ENCODE data around the gene SLC4A11.

DNA sequence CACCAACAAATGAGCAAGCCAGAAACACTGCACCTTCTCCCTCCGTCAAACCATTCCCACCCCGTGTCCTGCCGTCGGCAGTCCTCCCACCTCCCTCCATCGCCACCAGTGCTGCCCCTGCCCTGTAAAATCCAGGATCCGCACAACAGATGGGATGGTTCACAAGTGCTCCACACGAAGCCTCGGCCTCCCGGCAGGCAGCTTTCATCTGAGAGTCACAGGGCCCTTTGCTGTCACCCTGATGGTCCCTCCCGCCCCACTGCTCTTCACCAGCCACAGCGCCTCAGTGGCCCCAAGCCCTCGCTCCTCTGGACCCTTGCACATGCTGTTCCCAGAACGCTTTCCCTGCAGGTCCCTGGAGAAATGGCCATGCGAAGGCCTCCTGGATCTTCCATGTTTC is 12.1 kb downstream of the SLC4A11 start:
- TF ChIP-seq, protein P1, sequence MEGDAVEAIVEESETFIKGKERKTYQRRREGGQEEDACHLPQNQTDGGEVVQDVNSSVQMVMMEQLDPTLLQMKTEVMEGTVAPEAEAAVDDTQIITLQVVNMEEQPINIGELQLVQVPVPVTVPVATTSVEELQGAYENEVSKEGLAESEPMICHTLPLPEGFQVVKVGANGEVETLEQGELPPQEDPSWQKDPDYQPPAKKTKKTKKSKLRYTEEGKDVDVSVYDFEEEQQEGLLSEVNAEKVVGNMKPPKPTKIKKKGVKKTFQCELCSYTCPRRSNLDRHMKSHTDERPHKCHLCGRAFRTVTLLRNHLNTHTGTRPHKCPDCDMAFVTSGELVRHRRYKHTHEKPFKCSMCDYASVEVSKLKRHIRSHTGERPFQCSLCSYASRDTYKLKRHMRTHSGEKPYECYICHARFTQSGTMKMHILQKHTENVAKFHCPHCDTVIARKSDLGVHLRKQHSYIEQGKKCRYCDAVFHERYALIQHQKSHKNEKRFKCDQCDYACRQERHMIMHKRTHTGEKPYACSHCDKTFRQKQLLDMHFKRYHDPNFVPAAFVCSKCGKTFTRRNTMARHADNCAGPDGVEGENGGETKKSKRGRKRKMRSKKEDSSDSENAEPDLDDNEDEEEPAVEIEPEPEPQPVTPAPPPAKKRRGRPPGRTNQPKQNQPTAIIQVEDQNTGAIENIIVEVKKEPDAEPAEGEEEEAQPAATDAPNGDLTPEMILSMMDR (IDR thresholded peaks at IDR 0.05; ENCODE audit: insufficient read depth, low read length): no peak
- no peak for TF ChIP-seq POLR2AphosphoS5 (IDR thresholded peaks at IDR 0.05; ENCODE audit: low read depth)
- TF ChIP-seq, protein P2, sequence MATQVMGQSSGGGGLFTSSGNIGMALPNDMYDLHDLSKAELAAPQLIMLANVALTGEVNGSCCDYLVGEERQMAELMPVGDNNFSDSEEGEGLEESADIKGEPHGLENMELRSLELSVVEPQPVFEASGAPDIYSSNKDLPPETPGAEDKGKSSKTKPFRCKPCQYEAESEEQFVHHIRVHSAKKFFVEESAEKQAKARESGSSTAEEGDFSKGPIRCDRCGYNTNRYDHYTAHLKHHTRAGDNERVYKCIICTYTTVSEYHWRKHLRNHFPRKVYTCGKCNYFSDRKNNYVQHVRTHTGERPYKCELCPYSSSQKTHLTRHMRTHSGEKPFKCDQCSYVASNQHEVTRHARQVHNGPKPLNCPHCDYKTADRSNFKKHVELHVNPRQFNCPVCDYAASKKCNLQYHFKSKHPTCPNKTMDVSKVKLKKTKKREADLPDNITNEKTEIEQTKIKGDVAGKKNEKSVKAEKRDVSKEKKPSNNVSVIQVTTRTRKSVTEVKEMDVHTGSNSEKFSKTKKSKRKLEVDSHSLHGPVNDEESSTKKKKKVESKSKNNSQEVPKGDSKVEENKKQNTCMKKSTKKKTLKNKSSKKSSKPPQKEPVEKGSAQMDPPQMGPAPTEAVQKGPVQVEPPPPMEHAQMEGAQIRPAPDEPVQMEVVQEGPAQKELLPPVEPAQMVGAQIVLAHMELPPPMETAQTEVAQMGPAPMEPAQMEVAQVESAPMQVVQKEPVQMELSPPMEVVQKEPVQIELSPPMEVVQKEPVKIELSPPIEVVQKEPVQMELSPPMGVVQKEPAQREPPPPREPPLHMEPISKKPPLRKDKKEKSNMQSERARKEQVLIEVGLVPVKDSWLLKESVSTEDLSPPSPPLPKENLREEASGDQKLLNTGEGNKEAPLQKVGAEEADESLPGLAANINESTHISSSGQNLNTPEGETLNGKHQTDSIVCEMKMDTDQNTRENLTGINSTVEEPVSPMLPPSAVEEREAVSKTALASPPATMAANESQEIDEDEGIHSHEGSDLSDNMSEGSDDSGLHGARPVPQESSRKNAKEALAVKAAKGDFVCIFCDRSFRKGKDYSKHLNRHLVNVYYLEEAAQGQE (IDR thresholded peaks at IDR 0.05; ENCODE audit: insufficient replicate concordance, low read depth): no peak
- TF ChIP-seq GABPA (IDR thresholded peaks at IDR 0.05; ENCODE audit: low read depth): no peak
- no peak for TF ChIP-seq SPI1 (IDR thresholded peaks at IDR 0.05; ENCODE audit: borderline replicate concordance, low read depth)
